OCI-LY1 (cell line): ENCODE results near the gene SLC15A4.

Experiments used
- H2AFZ ChIP-seq: fragments of 200-600 bp; sonication (generic), shearing (Covaris generic); 2 replicates; pipeline ENCODE4 v1.6.0; 2014; ENCODE audit warnings: antibody characterized with exemption, mild to moderate bottlenecking, low read length
- H3F3A ChIP-seq: fragments of 200-600 bp; sonication (generic), shearing (Covaris generic); 2 replicates; pipeline ENCODE4 v1.6.0; 2014; ENCODE audit warnings: mild to moderate bottlenecking, antibody characterized with exemption, low read length, moderate library complexity; ENCODE audit not compliant: insufficient read depth
- H3K27ac ChIP-seq: fragments of 200-600 bp; sonication (generic); 2 replicates; pipeline ENCODE4 v1.5.1; 2014; ENCODE audit warnings: low read length, mixed run types, mild to moderate bottlenecking, low read depth; ENCODE audit not compliant: poor library complexity, severe bottlenecking
- H3K27me3 ChIP-seq: fragments of 200-600 bp; sonication (generic); 2 replicates; pipeline ENCODE4 v1.6.0; 2014; ENCODE audit warnings: antibody characterized with exemption, mild to moderate bottlenecking, low read length, moderate library complexity; ENCODE audit not compliant: insufficient read depth
- H3K36me3 ChIP-seq: fragments of 200-600 bp; sonication (generic); 2 replicates; pipeline ENCODE4 v1.6.1; 2014; ENCODE audit warnings: mild to moderate bottlenecking, antibody characterized with exemption, low read length, moderate library complexity, mixed read lengths; ENCODE audit not compliant: insufficient read depth
- H3K4me1 ChIP-seq: fragments of 200-600 bp; sonication (generic); 2 replicates; pipeline ENCODE4 v1.5.1; 2014; ENCODE audit warnings: mild to moderate bottlenecking, low read length, moderate library complexity; ENCODE audit not compliant: insufficient read depth, severe bottlenecking
- H3K4me2 ChIP-seq: fragments of 200-600 bp; sonication (generic), shearing (Covaris generic); 2 replicates; pipeline ENCODE4 v1.6.1; 2014; ENCODE audit warnings: low read length
- H3K4me3 ChIP-seq: fragments of 200-600 bp; sonication (generic); 2 replicates; pipeline ENCODE4 v1.5.1; 2014; ENCODE audit warnings: low read length, low read depth, mild to moderate bottlenecking, mixed read lengths; ENCODE audit not compliant: poor library complexity, severe bottlenecking
- H3K79me2 ChIP-seq: fragments of 200-600 bp; shearing (Covaris generic); 2 replicates; pipeline ENCODE4 v1.6.1; 2016; ENCODE audit warnings: mixed run types, low read length, mixed read lengths; ENCODE audit not compliant: insufficient read depth
- H3K9ac ChIP-seq: fragments of 200-600 bp; sonication (generic), shearing (Covaris generic); 2 replicates; pipeline ENCODE4 v1.6.1; 2014; ENCODE audit warnings: mild to moderate bottlenecking, low read length, mixed read lengths
- H3K9me2 ChIP-seq: fragments of 200-600 bp; sonication (generic), shearing (Covaris generic); 2 replicates; pipeline ENCODE4 v1.6.1; 2014; ENCODE audit warnings: low read depth, mild to moderate bottlenecking, low read length, mixed read lengths
- H3K9me3 ChIP-seq: fragments of 200-600 bp; shearing (Covaris generic); 2 replicates; pipeline ENCODE4 v1.6.1; 2014; ENCODE audit warnings: low read length, mixed read lengths
- H4K20me1 ChIP-seq: fragments of 200-600 bp; sonication (generic), shearing (Covaris generic); 2 replicates; pipeline ENCODE4 v1.6.0; 2016; ENCODE audit warnings: mild to moderate bottlenecking, low read length; ENCODE audit not compliant: insufficient read depth
- CTCF ChIP-seq: fragments of 200-600 bp; sonication (generic), shearing (Covaris generic); IDR thresholded peaks from 2 replicates; pipeline ENCODE4 v1.5.1; 2017; ENCODE audit warnings: mild to moderate bottlenecking, antibody characterized with exemption, low read length, moderate library complexity, mixed read lengths
- EZH2 ChIP-seq: fragments of 200-600 bp; sonication (generic), shearing (Covaris generic); IDR thresholded peaks from 2 replicates; pipeline ENCODE4 v1.8.0; 2017; ENCODE audit warnings: borderline replicate concordance, mixed run types, mild to moderate bottlenecking, antibody characterized with exemption, low read length, moderate library complexity, mixed read lengths

SLC15A4 gene

GRCh38 chr12:128743916-128744315, 79.8 kb downstream of the SLC15A4 start:
- Histone ChIP-seq H4K20me1 (no peaks in the 10 kb centered on the region), H3K4me1 (no peaks in the 10 kb centered on the region), H3K9me2 (no peaks in the 10 kb centered on the region), H3K27ac (no peak overlapping the region), H3K36me3 (no peaks in the 10 kb centered on the region), H3F3A (no peaks in the 10 kb centered on the region), H2AFZ (no peak overlapping the region), H3K27me3 (peaks cover 3% of the 10 kb centered on the region; the same call in 1 of the 2 replicates), H3K4me3 (no peak overlapping the region), H3K79me2 (no peaks in the 10 kb centered on the region), H3K9ac (no peak overlapping the region), H3K9me3 (no peaks in the 10 kb centered on the region), H3K4me2 (no peak overlapping the region)
- TF ChIP-seq CTCF = no peak
- no peak for TF ChIP-seq EZH2
